Measurements from ENCODE around the gene KANSL1.

The KANSL1 gene

DNA sequence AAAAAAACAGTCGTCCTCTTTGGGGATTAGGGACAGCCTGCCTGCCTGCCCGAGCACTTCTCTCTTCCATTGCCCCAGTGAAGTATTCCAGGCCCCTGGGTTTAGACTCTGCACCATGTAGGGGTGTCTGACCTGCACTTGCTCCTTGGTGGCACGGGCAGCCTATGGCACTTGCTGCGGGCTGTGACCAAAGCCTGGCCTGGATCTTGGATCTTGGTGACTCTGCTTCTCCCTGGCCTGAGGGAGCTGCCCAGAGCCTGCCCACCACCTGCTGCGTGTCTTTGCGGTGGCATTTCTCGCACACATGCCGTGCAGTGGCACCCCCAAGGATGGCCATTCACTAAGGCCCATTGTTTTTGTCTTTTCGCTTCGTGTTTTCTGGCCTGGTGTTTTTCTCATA is 200.3 kb downstream of the KANSL1 start:
- DNase-seq, result no peak

DNA sequence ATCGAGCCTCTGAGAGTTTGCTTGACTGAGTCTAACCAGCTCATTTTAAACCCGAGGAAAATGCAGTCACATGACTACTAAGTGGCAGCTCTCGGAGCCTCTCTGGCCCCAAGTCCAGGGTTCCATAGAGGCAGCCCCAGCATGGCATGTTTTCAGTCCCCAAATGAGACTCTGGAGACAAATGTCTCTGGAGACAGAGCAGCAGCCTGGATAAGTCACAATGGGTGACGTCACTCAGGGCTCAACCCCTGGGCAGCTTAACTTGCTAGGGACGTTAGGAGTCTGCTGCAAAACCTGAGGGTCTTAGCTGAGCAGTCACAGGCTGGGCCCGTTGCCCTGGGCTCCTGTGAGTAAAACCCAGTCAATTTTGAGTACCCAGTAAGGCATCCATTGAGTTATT is 201.1 kb downstream of the KANSL1 start:
- no peak for DNase-seq

DNA sequence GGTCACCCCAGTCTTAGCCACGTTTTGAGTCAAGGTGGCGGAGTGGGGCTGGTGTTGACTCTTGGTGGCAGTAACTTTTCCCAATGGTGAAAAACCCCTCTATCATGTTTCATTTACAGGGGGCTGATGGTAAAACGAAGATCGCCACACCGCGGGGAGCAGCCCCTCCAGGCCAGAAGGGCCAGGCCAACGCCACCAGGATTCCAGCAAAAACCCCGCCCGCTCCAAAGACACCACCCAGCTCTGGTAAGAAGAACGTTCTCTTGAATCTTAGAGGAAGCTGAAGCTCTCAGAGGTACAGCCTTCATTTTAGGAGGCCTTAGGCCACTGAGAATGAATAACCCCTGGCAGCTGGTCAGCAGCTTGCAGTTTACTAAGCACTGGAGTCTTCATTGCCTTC is 201.9 kb downstream of the KANSL1 start:
- DNase-seq, result no peak

DNA sequence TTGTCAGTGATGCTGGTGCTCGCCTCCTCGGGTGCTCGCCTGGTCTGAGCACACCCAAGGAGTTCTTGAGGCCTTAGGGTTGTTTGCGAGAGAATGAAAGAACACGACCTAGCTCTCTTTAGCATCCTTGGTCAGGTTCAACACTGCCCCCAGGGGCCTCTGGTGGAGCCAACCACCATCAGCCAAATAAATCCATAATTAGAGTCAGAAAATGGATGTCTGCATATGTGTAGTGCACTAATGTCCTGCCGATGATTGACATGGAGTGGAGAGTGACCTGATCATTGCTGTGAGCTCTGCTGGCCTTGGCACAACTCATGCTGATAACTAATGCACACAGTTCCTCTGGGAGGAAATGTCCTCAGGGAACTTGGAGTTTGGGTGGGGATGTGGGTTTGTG is 202.3 kb downstream of the KANSL1 start:
- DNase-seq, result no peak

DNA sequence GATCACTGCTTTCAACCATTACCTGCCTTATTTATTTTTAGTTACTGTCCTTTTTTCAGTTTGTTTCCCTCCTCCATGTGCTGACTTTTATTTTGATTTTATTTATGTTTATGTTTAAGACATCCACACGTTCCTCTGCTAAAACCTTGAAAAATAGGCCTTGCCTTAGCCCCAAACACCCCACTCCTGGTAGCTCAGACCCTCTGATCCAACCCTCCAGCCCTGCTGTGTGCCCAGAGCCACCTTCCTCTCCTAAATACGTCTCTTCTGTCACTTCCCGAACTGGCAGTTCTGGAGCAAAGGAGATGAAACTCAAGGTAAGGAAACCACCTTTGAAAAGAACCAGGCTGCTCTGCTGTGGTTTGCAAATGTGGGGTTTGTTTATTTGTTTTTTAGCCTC is 203.5 kb downstream of the KANSL1 start:
- DNase-seq, result no peak

DNA sequence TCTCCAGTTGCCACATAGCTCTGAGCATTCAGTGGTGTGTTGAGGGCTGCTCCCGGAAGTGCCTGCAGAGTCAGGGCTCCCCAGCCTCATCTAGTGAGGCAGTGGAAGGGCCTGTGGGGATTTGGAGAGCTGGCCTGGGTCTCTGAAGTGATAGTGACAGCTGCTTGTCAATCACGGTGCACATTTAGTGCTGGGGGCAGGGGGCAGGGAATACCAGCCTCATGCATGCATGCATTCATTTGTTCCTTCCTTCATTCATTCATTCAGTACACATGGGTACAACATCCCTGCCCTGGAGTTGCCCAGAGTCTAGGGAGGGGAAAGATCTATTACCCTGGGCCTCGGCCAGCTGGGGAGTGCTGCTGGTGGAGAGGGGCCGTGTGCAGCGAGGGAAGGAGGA is 205.5 kb downstream of the KANSL1 start:
- no peak for DNase-seq

DNA sequence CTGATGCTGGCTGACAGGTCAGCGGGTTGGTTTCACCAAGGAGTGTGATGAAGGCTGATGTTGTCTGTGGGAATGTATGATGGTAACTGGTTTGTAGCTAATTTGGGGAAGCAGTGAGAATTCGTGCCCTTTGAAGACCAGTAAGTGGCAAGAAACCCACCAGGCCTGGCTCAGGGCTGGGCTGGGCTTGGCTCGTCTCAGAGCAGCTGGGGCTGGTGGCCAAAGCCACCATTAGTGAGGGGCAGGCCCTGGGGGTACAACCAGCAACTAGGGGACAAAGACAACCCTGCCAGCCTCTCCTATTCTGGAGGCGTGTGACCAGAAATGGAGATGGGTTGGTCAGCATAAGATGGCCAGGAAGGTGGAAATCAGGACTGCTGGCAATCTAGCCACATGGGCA is 207.2 kb downstream of the KANSL1 start:
- no peak for DNase-seq

DNA sequence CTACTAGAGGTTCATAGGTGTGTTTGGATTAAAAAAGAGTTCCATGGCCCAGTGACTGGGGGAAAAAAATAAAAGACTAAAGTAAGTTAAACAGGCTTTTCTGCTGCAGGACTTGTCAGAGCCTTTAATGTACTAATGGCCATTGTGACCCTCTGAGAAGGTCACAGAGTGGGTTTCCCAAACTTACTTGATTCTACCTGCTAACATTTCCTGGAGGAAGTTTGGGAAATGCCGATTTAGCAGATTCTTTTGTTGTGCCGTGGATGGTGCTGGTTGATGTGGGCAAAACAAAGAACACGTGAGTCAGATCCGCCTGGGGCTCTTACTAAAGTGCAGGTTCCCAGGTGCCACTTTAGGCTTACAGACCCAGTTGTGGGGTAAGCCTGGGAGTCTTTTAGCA is 207.8 kb downstream of the KANSL1 start:
- DNase-seq, result no peak

DNA sequence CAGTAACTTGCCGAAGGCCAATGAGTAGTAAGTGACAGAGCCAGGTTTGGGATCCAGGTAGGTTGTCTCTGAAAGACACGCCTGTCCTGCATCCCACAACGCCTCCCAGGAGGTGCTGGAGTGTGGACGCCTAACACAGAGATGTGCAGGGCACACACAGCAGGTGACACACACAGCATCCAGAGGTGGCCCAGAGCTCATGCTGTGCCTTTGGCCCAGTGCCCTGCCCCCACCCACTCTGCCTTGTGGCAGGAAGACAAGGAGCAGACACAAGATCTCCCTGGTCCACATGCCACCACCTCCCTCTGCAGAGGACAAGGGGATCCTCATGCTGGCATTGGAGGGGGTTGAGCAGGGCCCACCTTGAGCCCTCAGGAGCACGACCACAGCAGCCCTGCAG is 208.9 kb downstream of the KANSL1 start:
- no peak for DNase-seq

DNA sequence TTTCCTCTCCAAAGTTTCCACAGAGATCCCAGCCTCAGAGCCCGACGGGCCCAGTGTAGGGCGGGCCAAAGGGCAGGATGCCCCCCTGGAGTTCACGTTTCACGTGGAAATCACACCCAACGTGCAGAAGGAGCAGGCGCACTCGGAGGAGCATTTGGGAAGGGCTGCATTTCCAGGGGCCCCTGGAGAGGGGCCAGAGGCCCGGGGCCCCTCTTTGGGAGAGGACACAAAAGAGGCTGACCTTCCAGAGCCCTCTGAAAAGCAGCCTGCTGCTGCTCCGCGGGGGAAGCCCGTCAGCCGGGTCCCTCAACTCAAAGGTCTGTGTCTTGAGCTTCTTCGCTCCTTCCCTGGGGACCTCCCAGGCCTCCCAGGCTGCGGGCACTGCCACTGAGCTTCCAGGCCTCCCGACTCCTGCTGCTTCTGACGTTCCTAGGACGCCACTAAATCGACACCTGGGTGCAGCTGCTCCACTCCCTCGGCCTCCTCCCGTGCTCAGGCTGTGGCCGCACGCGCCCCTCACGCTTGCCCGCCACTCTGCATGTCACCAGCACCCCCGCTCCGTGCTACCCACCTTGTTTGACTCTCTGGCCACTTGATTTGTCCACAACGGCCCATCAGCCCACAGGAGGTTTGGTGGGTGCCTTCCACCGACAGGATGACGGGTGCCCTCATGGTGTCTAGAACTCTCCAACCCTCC is 209.5 kb downstream of the KANSL1 start:
- DNase-seq, result no peak

DNA sequence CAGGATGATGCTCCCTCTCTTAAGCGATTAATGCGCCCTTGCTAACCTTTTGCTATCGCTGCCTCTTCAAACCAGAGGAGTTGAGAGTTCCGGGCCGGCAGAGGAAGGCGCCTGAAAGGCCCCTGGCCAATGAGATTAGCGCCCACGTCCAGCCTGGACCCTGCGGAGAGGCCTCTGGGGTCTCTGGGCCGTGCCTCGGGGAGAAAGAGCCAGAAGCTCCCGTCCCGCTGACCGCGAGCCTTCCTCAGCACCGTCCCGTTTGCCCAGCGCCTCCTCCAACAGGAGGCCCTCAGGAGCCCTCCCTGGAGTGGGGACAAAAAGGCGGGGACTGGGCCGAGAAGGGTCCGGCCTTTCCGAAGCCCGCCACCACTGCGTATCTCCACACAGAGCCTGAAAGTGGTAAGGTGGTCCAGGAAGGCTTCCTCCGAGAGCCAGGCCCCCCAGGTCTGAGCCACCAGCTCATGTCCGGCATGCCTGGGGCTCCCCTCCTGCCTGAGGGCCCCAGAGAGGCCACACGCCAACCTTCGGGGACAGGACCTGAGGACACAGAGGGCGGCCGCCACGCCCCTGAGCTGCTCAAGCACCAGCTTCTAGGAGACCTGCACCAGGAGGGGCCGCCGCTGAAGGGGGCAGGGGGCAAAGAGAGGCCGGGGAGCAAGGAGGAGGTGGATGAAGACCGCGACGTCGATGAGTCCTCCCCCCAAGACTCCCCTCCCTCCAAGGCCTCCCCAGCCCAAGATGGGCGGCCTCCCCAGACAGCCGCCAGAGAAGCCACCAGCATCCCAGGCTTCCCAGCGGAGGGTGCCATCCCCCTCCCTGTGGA is 210.2 kb downstream of the KANSL1 start:
- DNase-seq, result no peak

DNA sequence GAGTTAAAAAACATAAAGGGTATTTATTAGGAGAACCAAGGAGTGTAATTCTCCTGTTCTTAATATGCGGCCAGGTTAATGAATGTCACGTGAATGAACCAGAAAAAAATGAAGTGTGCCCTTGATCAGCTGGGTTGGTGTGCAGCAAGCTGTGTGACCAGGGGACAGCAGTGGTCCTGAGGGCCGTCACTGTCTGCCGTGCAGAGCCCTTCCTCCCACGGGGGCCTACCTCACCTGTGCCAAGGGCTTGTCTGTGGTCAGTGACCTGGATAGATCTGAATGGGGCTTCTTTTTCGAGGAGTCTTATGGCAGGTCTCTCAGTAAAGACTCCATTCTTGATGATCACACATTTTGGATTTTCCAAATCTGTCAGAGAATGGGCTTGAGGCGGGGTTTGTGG is 211.9 kb downstream of the KANSL1 start:
- no peak for DNase-seq

DNA sequence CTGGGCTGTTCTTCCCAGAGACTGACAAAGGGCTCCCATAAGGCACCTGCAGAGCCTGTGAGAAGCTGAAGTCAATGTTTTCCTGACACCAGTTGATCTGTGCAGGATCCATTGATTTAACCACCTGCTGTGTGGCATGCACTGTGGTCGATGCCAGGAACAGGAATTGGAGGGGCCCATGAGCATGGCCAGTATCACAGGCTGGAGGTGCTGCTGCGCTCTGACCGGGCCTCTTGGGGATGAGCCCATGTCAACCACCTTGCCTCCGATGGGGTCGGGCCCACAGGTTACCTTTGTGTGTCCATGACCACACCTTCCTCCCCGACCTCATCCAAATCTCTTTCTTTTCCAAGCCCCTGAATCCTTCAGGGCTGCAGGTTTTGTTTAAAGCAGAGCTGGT is 212.4 kb downstream of the KANSL1 start:
- DNase-seq, result no peak

Measured in GDM1 (cell line).